Rectal smooth muscle tissue (tissue), 1 donor: Measurements from ENCODE around the gene EFNA5.
A peak's percentile ranks its signal among the peaks of the same experiment; 100 is the strongest.

Experiments
- H3K27ac ChIP-seq: one replicate; pipeline ENCODE4 v1.7.0; 2013; ENCODE audit warnings: low read depth, low read length, inconsistent platforms
- H3K27me3 ChIP-seq: one replicate; pipeline ENCODE4 v1.7.0; 2013; ENCODE audit warnings: low read length; ENCODE audit not compliant: control insufficient read depth, insufficient read depth
- H3K36me3 ChIP-seq: one replicate; pipeline ENCODE4 v1.7.0; 2013; ENCODE audit warnings: low read length; ENCODE audit not compliant: control insufficient read depth, insufficient read depth
- H3K4me1 ChIP-seq: one replicate; pipeline ENCODE4 v1.7.0; 2013; ENCODE audit warnings: low read length; ENCODE audit not compliant: control insufficient read depth, insufficient read depth
- H3K4me3 ChIP-seq: one replicate; pipeline ENCODE4 v1.7.0; 2013; ENCODE audit warnings: low read length
- H3K9ac ChIP-seq: one replicate; pipeline ENCODE4 v1.7.0; 2013; ENCODE audit warnings: low read length

EFNA5 gene

DNA sequence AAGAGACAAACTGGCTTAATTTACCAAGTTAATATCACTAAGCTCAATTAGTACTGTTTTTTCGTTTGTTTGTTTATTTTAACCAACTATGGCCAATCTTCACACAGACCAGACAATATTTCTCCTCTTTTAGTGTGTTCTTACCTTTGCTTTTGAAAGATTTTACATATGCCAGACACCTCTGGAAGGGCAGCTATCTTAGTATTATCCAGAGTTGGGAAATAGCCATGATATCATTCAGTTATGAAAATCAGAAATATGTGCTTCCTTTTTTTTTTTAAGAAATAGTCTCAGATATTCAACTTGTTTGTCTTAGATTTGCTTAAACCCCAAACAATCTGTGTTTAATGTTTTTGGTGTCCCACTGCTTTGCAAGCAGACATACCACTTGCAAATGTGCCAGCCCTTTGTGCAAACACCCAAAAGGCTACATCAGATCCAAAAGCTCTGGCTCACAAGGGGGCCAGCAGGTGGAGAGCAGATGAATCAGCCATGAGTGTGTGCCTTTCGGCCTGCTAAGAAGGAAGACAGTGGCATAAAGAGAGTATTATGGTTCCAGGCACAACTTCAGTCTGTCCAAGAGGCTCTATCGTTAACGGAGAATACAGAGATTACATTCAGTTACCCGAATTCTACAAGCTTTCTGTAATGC lies 147.6 kb downstream of the EFNA5 start:
- H3K4me3 ChIP-seq = no peak overlapping the region
- H3K36me3 ChIP-seq = no peaks in the 10 kb centered on the region
- no peak overlapping the region for H3K9ac ChIP-seq
- H3K4me1 ChIP-seq = no peaks in the 10 kb centered on the region
- H3K27me3 ChIP-seq = no peaks in the 10 kb centered on the region
- no peak overlapping the region for H3K27ac ChIP-seq

DNA sequence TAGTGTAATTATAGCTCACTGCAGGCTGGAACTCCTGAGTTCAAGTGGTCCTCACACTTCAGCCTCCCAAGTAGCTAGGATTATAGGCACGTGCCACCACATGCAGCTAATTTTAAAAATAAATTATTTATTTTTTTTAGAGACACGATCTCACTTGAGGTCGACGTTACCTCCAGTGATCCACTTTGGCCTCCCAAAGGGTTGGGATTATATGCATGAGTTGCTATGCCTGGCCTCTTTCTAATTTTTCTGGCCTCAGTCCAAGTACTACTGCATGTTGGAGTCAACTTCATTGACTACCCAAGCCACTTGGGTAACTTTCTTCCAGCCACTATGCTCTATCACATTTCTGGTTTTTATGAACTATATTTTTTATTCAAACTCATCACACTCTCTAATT lies 148.3 kb downstream of the EFNA5 start:
- H3K4me1 ChIP-seq = no peaks in the 10 kb centered on the region
- no peak overlapping the region for H3K27ac ChIP-seq
- H3K9ac ChIP-seq = no peak overlapping the region
- H3K36me3 ChIP-seq = no peaks in the 10 kb centered on the region
- no peaks in the 10 kb centered on the region for H3K27me3 ChIP-seq
- no peak overlapping the region for H3K4me3 ChIP-seq

DNA sequence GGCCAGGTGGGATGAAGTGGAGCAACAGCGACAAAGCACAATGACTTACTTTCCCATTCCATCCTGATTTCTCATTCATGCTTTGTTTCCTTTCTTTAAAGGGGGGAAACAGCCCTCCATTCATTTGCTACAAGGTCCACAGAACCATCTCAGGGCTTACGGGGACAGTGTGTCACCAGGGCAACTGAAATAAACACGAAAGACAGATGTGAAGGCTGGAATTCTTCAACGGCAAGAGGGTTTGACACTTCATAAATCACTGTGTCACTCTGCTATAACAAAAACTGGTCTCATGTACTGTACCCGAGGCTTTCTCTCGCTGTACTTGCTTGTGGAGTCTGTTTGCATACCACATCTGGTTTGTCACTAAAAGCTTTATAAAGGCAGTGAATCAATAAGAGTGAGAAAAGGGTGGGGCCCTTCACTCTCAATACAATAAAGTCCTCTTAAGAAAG lies 150.8 kb downstream of the EFNA5 start:
- H3K27ac ChIP-seq = peak overlapping the region; percentile 4
- no peaks in the 10 kb centered on the region for H3K36me3 ChIP-seq
- no peaks in the 10 kb centered on the region for H3K27me3 ChIP-seq
- H3K9ac ChIP-seq = no peak overlapping the region
- no peaks in the 10 kb centered on the region for H3K4me1 ChIP-seq
- H3K4me3 ChIP-seq = no peak overlapping the region

- Histone ChIP-seq H3K27me3 (no peaks in the 10 kb centered on the region), H3K27ac (no peak overlapping the region), H3K9ac (no peak overlapping the region), H3K36me3 (no peaks in the 10 kb centered on the region), H3K4me1 (no peaks in the 10 kb centered on the region), H3K4me3 (no peak overlapping the region)
Observed at GRCh38 chr5:107518616-107519015, 152.1 kb downstream of the EFNA5 start.

DNA sequence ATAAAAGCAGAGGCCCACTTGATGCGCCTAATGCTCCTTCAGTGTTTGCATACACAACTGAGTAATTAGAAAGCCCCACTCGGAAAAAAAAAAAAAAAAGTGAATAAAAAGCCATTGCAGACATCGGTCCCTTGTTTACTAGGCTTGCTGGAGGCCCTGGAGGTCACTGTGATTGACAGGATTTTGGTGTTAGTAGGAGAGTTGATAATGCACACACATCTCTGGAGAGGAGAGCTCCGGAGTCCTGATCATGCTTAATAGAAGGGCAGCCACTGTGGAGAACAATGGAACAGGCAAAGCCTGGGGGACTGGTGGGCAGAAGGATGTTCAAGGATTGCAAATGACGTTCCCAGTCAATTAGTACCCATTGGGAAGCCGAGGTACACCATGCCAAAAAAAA lies 152.5 kb downstream of the EFNA5 start:
- H3K4me3 ChIP-seq = no peak overlapping the region
- no peaks in the 10 kb centered on the region for H3K27me3 ChIP-seq
- no peak overlapping the region for H3K27ac ChIP-seq
- no peaks in the 10 kb centered on the region for H3K4me1 ChIP-seq
- no peaks in the 10 kb centered on the region for H3K36me3 ChIP-seq
- H3K9ac ChIP-seq = no peak overlapping the region

GRCh38 chr5:107517185-107518033 lies 153.3 kb downstream of the EFNA5 start:
- no peak overlapping the region for H3K9ac ChIP-seq
- no peak overlapping the region for H3K27ac ChIP-seq
- H3K36me3 ChIP-seq = no peaks in the 10 kb centered on the region
- H3K27me3 ChIP-seq = no peaks in the 10 kb centered on the region
- no peak overlapping the region for H3K4me3 ChIP-seq
- no peaks in the 10 kb centered on the region for H3K4me1 ChIP-seq

GRCh38 chr5:107516452-107517184 lies 154.1 kb downstream of the EFNA5 start:
- H3K4me3 ChIP-seq = no peak overlapping the region
- no peaks in the 10 kb centered on the region for H3K4me1 ChIP-seq
- H3K27me3 ChIP-seq = no peaks in the 10 kb centered on the region
- no peak overlapping the region for H3K27ac ChIP-seq
- no peaks in the 10 kb centered on the region for H3K36me3 ChIP-seq
- no peak overlapping the region for H3K9ac ChIP-seq

GRCh38 chr5:107515521-107516080 lies 155.1 kb downstream of the EFNA5 start:
- Histone ChIP-seq H3K27me3 (no peaks in the 10 kb centered on the region), H3K27ac (no peak overlapping the region), H3K36me3 (no peaks in the 10 kb centered on the region), H3K9ac (no peak overlapping the region), H3K4me3 (no peak overlapping the region), H3K4me1 (no peaks in the 10 kb centered on the region)

- no peak overlapping the region for H3K4me3 ChIP-seq
- no peaks in the 10 kb centered on the region for H3K27me3 ChIP-seq
- no peaks in the 10 kb centered on the region for H3K4me1 ChIP-seq
- no peaks in the 10 kb centered on the region for H3K36me3 ChIP-seq
- no peak overlapping the region for H3K9ac ChIP-seq
- H3K27ac ChIP-seq = no peak overlapping the region
Observed at GRCh38 chr5:107514305-107514704, 156.4 kb downstream of the EFNA5 start.

DNA sequence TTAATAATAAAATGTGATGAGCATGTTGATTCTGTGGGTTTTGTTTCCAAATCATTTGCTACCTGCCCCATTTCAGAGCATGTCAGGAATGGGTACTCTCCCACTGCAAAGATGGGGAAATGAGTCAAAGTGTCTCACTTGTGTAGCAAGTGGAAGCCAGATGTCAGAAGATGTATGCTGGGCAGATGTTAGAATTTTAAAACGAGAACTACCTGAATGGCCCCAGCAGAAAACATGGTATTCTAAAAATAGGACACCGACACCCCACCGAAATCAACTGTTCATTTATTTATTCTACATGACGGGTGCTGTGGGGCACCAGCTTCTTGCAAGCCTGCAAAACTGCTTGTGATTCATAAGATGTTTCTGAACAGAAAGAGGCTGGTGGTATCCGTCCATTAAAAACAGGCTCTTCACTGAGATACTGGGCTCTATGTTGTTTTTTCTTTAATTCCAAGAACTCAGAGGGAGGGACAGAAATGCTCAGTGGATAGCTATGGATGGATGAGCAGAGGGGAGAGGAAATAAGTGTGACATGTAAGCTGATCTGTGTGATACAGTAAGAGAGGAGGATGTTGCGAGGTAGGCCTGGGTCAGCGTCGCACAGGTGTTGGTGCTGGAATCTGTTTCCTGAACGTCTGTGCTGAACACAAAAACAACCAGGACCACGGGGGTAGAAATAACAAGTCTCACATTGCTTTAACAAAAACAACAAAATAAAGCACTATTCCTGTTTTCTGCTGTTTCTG lies 157.2 kb downstream of the EFNA5 start:
- Histone ChIP-seq H3K4me3 (no peak overlapping the region), H3K27ac (no peak overlapping the region), H3K9ac (no peak overlapping the region)

GRCh38 chr5:107512029-107512428 lies 158.7 kb downstream of the EFNA5 start:
- no peak overlapping the region for H3K4me3 ChIP-seq
- H3K27ac ChIP-seq = no peak overlapping the region
- H3K4me1 ChIP-seq = no peaks in the 10 kb centered on the region
- H3K9ac ChIP-seq = no peak overlapping the region
- H3K27me3 ChIP-seq = no peaks in the 10 kb centered on the region
- H3K36me3 ChIP-seq = no peaks in the 10 kb centered on the region

More for the DNA sequence above, 157.2 kb downstream of the EFNA5 start:
- Histone ChIP-seq H3K4me1 (no peaks in the 10 kb centered on the region), H3K27me3 (no peaks in the 10 kb centered on the region), H3K36me3 (no peaks in the 10 kb centered on the region)

DNA sequence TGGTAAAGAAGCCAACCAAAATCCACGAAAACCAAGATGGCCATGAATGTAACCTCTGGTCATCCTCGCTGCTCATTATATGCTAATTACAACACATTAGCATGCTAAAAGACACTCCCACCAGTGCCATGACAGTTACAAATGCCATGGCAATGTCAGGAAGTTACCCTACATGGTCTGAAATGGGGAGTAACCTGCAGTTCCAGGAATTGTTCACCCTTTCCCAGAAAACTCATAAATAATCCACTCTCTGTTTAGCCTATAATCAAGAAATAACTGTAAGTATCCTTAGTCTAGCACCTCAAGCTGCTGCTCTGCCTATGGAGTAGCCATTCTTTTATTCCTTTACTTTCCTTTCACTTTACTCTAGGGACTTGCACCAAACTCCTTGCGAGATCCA lies 160.6 kb downstream of the EFNA5 start:
- no peak overlapping the region for H3K27ac ChIP-seq
- H3K27me3 ChIP-seq = no peaks in the 10 kb centered on the region
- H3K4me3 ChIP-seq = no peak overlapping the region
- H3K36me3 ChIP-seq = no peaks in the 10 kb centered on the region
- H3K9ac ChIP-seq = no peak overlapping the region
- H3K4me1 ChIP-seq = no peaks in the 10 kb centered on the region
